Gastroesophageal sphincter (tissue), 3 donors: ENCODE results near the gene GAST.

Experiments
- CTCF ChIP-seq, 4 experiments: fragments of 200-600 bp in 2 of 4; fragments of 450-650 bp in 2 of 4; sonication (generic) in 1 of 4; IDR thresholded peaks; one replicate each; pipeline ENCODE4 v1.5.1; 2017 to 2019; ENCODE audit warnings: antibody characterized with exemption in 4 of 4, mild to moderate bottlenecking in 2 of 4, moderate library complexity in 2 of 4
- POLR2A ChIP-seq, 2 donors: fragments of 450-650 bp; IDR thresholded peaks; one replicate each; pipeline ENCODE4 v1.6.1; 2017; ENCODE audit warnings: antibody characterized with exemption in 2 of 2, mild to moderate bottlenecking in 2 of 2, moderate library complexity in 1 of 2

- TF ChIP-seq POLR2A (IDR thresholded peaks at IDR 0.05) (no peak), CTCF (IDR thresholded peaks at IDR 0.05) (no peak)
Measured at GRCh38 chr17:41741709-41742108, 29.6 kb downstream of the GAST start.
